HG03060 (cell line): ENCODE measurements around the gene NCLN.
"Not testable (repeated sequence)": the region's sequence is repeated elsewhere in the genome, so short reads cannot be mapped to it uniquely, and the experiment has no call there.

Source experiments
- ATAC-seq: cut with Tn5 transposase; IDR thresholded peaks from one replicate; pipeline ENCODE4 v1.9.1; 2021; ENCODE audit warnings: low read depth, moderate number of reproducible peaks; ENCODE audit not compliant: unreplicated experiment

NCLN gene

GRCh38 chr19:3196064-3196932 lies 10.6 kb downstream of the NCLN start:
- no peak for ATAC-seq

GRCh38 chr19:3196933-3197205 lies 11.1 kb downstream of the NCLN start:
- no peak for ATAC-seq

GRCh38 chr19:3198901-3199700 lies 13.4 kb downstream of the NCLN start:
- no peak for ATAC-seq

- no peak for ATAC-seq
These were observed 15.5 kb downstream of the NCLN start for GRCh38 chr19:3201072-3201700.

- ATAC-seq = no peak
These were observed 16.2 kb downstream of the NCLN start for GRCh38 chr19:3201911-3202310.

- no peak for ATAC-seq
These were observed 16.6 kb downstream of the NCLN start for GRCh38 chr19:3202346-3202745.

DNA sequence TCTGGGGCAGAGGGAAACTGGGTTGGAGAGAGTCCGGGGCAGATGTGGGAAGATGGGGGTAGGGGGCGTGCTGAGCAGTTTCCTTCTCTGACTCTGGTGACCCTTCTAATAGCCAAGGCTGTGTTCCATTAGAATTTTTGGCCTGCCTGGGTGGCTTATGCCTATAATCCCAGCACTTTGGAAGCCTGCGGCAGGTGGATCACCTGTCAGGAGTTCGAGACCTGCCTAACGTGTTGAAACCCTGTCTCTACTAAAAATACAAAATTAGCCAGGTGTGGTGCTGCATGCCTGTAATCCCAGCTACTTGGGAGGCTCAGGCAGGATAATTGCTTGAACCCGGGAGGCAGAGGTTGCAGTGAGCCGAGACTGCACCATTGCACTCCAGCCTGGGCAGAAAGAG lies 17.2 kb downstream of the NCLN start:
- not testable (repeated sequence) for ATAC-seq

- ATAC-seq = no peak
These were observed 18.3 kb downstream of the NCLN start for GRCh38 chr19:3203805-3204645.

DNA sequence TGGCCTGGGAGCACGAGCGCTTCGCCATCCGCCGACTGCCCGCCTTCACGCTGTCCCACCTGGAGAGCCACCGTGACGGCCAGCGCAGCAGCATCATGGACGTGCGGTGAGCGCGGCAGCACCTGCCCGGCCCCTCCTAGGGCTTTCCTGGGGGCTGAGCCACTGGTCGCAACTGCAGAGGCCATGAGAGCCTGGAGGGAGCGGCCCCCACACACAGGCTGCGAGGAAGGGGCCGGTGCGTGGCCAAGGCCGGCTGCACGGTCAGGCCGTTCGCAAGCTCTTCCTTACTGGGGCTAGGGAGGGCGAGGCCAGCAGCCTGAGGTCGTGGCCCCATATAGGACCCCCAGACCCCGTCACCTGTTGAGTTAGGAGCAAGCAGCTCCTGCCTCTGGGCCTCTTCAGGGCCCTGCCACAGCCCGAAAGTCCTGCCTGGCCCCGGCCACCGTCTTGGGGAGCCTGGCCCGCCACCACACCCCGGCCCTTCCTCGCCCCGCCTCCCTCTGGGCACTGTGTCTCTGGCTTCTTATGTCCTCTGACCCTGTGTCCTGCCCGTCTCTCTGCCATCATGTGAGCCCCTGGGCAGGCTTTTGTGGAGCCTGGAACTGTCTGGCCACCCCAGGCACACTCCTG lies 19.0 kb downstream of the NCLN start:
- ATAC-seq = no peak

GRCh38 chr19:3206216-3206953 lies 20.7 kb downstream of the NCLN start:
- ATAC-seq = no peak

GRCh38 chr19:3207461-3208242 lies 21.9 kb downstream of the NCLN start:
- ATAC-seq = no peak

DNA sequence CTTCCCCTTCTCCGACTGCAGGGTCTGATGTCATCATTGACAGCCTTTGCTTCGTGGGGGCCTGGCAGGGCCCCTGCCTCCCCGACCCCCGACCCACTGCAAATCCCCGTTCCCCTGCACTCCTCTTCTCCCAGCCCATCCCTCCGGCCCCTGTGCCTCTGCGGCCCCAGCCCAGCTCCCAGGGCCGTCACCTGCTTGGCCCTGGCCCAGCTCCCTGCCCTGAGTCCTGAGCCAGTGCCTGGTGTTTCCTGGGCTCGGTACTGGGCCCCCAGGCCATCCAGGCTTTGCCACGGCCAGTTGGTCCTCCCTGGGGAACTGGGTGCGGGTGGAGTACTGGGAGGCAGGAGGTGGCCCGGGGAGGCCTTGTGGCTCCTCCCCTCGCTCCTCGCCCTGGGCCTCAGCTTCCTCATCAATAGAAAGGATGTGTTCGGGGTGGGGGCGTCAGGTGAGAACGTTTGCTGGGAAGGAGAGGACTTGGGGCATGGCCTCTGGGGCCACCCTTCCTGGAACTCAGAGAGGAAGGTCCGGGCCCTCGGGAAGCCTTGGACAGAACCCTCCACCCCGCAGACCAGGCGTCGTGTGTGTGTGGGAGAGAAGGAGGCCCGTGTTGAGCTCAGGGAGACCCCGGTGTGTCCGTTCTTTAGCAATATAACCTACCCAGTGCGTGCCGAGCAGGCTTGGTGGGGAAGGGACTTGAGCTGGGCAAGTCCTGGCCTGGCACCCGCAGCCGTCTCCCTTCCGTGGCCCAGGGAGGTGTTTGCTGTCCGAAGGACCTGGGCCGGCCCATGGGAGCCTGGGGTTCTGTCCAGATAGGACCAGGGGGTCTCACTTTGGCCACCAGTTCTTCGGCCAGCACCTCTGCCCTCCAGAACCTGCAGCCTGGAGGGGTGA lies 22.8 kb downstream of the NCLN start:
- no peak for ATAC-seq

DNA sequence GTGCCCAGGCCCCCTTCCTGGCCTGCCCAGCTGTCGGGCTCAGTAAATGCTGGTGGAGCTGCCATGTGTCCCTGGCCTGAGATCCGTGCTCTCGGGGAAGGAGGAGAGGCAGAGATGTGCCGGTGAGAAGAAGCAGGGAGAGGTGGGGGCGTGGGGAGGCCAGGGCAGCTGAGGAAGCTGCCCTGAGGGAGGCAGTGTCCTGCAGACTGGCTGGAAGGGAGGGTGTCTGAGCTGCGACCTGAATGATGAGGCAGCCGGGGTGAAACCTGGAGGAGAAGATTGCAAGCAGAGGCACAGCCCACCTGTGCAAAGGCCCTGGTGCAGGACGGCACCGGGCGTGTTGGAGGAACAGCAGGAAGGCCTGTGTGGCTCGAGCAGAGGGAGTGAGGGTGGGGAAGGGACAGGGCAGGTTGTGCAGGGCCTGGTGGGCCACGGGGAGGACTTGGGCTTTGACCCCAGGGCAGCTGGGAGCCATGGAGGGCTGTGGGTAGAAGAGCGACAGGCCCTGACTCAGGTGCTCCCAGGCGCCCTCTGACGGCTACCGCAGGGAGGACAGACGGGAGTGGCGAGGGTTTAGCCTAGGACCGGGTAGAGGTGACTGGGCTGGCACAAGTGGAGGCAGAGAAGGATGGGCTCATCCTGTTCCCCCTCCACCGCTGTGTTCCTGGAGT lies 24.8 kb downstream of the NCLN start:
- ATAC-seq = no peak

GRCh38 chr19:3211191-3211590 lies 25.5 kb downstream of the NCLN start:
- ATAC-seq = no peak

DNA sequence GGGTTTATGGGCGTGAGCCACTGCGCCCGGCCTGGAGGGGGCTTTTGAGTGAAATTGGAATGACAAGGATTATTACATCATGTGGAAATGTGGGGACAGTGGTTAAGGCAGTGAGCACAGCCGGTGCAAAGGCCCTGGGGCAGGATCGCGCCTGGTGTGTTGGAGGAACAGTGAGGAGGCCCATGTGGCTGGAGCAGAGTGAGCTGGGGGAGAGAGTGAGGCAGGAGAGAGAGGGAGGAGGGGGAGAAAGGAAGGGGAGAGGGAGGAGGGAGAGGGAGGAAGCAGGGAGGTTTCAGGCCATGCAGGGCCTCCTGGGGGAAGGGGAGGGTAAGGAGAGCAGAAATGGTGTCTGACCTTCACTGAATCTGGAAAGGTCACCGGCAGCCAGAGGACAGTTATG lies 27.4 kb downstream of the NCLN start:
- ATAC-seq = no peak

DNA sequence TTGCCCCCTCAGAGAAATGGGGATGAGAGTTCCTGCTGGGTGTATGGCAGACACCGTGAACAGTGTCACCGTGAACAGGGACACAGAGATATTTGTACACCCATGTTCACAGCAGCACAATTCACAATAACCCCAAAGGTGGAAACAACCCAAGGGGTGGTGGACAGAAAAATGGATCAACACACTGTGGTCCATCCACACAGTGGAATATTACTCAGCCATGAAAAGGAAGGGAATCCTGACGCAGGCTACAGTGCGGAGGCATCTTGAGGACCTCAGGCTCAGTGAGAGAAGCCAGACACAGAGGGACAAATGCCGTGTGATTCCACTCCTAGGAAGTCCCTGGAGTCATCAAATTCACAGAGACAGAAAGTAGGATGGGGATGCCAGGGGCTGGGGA lies 31.1 kb downstream of the NCLN start:
- no peak for ATAC-seq

DNA sequence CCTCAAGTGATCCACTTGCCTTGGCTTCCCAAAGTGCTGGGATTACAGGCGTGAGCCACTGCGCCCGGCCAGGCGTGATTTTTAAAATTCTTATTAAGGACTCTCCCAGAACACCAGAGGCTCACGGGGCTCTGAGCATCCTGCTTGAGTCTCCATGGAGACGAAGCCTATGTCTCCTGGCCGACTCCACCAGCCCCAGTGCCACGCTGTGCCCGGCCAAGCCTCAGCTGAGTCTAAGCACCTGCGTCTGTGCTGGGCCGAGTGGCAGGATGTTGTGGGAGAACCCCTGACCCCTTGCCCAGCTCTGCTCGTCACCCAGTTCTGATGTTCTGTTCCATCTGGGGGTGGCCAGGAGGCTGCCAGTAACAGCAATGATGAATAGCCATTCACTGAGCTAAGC lies 34.8 kb downstream of the NCLN start:
- ATAC-seq = no peak
